ENCODE results near the gene SLC7A6OS. TPM values are rescaled to one million over a fixed set of nuclear protein-coding genes. Genes with fewer than 3 reads are reported as not detected.

Gene SLC7A6OS
- total RNA-seq, 2 experiments from 2014 or later = 38.2 to 44.4 TPM

Other genes starting within 250 kb of the SLC7A6OS start
- gene NFATC3, start 225.6 kb downstream of the SLC7A6OS start, total RNA-seq = 100 to 1,000 TPM; 132 to 139 TPM
- gene ESRP2, start 74.8 kb downstream of the SLC7A6OS start, total RNA-seq = under 1 TPM in 1 of 2 experiments, not detected in 1; 0.86 TPM
- gene PLA2G15, start 65.6 kb downstream of the SLC7A6OS start, total RNA-seq = 10 to 100 TPM; 10.8 to 12.5 TPM
- 100 to 1,000 TPM; 110 to 113 TPM for gene SLC7A6, start 46.4 kb downstream of the SLC7A6OS start, total RNA-seq
- gene PRMT7, start 73 bp upstream of the SLC7A6OS start, total RNA-seq = 10 to 100 TPM; 85.7 to 87.3 TPM
- gene SMPD3, start 137.6 kb upstream of the SLC7A6OS start, total RNA-seq = 10 to 100 TPM; 16.0 to 16.9 TPM
- 10 to 100 TPM; 53.5 to 54.2 TPM for gene ZFP90, start 228.3 kb upstream of the SLC7A6OS start, total RNA-seq

Measured in activated naive CD8-positive, alpha-beta T cell treated with anti-CD3 and anti-CD28 coated beads, Interleukin-2, amount 10 ng/mL, durations not matched to agents 7 days and 5 days (primary cell).